Adrenal gland (tissue), 5 donors: Measurements from ENCODE around the gene BMPR1B.

ENCODE experiments used
- CTCF ChIP-seq, 6 experiments: fragments of 450-650 bp in 4 of 6; fragments of 200-600 bp in 2 of 6; sonication (generic) in 1 of 6; IDR thresholded peaks; 1 replicate in 5 of 6; 2 replicates in 1 of 6; pipeline versions ENCODE4 v1.5.1 to v1.8.0; 2016 to 2021; ENCODE audit warnings: antibody characterized with exemption in 6 of 6, mild to moderate bottlenecking in 2 of 6, moderate library complexity in 1 of 6
- POLR2A ChIP-seq, 2 donors: fragments of 450-650 bp; IDR thresholded peaks; one replicate each; pipeline ENCODE4 v1.6.1; 2017; ENCODE audit warnings: antibody characterized with exemption in 2 of 2, mild to moderate bottlenecking in 2 of 2, moderate library complexity in 1 of 2
- donor health status: DM: no; HTN: no; CAD: no.

GRCh38 chr4:95107635-95108034 is 349.9 kb downstream of the BMPR1B start:
- TF ChIP-seq CTCF (IDR thresholded peaks at IDR 0.05) (no peak), POLR2A (IDR thresholded peaks at IDR 0.05) (no peak)
